Omental fat pad (tissue), 4 donors: ENCODE data around the gene DAO. TPM values are rescaled to one million over a fixed set of nuclear protein-coding genes. Genes with fewer than 3 reads are reported as not detected.

Source experiments
- ATAC-seq: fragments of 150-250 bp; one replicate; pipeline ENCODE4 v1.9.1; 2016; ENCODE audit warnings: mild to moderate bottlenecking, moderate library complexity; ENCODE audit not compliant: low FRiP score
- DNase-seq: peaks from one replicate; pipeline ENCODE4 v3.0.0-alpha.2; 2019; ENCODE audit warnings: low spot score
- total RNA-seq, 4 donors: library from RNA; depleted of rRNA; stranded (reverse); fragments of >200 nt; gene quantifications; one replicate each; pipeline ENCODE4 v1.1.0, GENCODE V29; 2016
- TF ChIP-seq, protein P1 (sequence below), 3 donors: fragments of 450-650 bp; IDR thresholded peaks; one replicate each; pipeline ENCODE4 v1.5.1; 2016 to 2017; ENCODE audit warnings: antibody characterized with exemption in 3 of 3, mild to moderate bottlenecking in 3 of 3, moderate library complexity in 2 of 3

The DAO gene
- total RNA-seq, 4 donors from 2014 or later, result not detected

GRCh38 chr12:108875682-108876361 is 4.1 kb upstream of the DAO start:
- ATAC-seq (no peak), DNase-seq (no peak)
- TF ChIP-seq, protein P1, sequence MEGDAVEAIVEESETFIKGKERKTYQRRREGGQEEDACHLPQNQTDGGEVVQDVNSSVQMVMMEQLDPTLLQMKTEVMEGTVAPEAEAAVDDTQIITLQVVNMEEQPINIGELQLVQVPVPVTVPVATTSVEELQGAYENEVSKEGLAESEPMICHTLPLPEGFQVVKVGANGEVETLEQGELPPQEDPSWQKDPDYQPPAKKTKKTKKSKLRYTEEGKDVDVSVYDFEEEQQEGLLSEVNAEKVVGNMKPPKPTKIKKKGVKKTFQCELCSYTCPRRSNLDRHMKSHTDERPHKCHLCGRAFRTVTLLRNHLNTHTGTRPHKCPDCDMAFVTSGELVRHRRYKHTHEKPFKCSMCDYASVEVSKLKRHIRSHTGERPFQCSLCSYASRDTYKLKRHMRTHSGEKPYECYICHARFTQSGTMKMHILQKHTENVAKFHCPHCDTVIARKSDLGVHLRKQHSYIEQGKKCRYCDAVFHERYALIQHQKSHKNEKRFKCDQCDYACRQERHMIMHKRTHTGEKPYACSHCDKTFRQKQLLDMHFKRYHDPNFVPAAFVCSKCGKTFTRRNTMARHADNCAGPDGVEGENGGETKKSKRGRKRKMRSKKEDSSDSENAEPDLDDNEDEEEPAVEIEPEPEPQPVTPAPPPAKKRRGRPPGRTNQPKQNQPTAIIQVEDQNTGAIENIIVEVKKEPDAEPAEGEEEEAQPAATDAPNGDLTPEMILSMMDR (IDR thresholded peaks at IDR 0.05), result no peak

DNA sequence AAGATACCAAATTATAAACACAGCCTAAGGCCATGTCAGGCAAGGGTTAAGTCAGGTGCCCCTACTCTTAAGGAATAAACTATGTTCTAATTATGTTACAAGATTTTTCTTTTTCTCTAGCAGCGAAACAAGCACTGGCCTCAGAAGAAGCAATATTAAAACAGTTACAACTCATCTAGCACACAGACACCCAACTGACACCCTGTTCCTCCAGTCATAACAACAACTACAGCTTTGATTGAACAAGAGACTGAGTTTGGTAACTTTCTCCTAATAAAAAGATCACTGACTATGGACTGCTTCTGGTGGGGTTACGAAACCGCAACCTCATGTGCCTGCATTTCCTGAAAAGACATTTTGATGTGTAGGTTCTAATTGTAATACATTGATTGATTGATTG is 3.3 kb upstream of the DAO start:
- no peak for DNase-seq
- TF ChIP-seq, protein P1 (IDR thresholded peaks at IDR 0.05), result no peak
- ATAC-seq, result no peak

DNA sequence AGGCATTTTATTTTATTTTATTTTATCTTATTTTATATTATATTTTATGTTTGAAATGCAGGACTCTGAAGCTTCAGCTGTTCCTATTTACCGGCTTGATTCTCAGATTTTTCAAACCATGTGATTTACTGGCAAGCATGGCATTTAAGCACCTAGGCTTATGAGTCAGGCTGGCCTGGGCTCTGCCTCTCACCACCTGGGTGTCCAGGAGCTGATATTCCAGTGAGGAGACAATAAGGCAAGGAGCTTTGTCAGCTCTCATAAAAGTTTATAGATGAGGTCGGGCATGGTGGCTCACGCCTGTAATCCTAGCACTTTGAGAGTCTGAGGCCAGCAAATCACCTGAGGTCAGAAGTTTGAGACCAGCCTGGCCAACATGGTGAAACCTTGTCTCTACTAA is 2.1 kb downstream of the DAO start:
- DNase-seq (no peak), ATAC-seq (no peak)
- TF ChIP-seq, protein P1 (IDR thresholded peaks at IDR 0.05), result no peak

GRCh38 chr12:108884116-108885012 is 4.5 kb downstream of the DAO start:
- peak; percentile 54 for DNase-seq
- no peak for ATAC-seq
- TF ChIP-seq, protein P1 (IDR thresholded peaks at IDR 0.05), result no peak

- TF ChIP-seq, protein P1 (IDR thresholded peaks at IDR 0.05), result no peak
- no peak for ATAC-seq
- DNase-seq, result no peak
Measured at GRCh38 chr12:108886873-108887629, 7.2 kb downstream of the DAO start.

DNA sequence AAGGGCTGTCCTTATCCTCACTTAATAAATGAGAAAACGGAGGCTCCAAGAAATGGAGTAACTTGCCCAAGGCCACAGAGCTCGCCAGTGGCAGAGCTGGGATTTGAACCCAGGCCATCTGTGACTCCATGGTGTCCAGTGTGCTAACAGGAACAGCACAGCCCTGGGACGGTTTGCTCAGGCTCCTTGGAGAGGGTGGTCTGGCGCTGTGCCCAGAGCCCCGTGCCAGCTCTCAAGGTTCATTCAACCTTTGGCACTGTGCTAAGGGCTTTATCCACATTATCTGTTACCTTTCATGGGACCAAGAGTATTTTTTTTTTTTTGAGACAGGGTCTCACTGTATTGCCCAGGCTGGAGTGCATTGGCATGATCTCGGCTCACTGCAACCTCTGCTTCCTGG is 8.1 kb downstream of the DAO start:
- DNase-seq (no peak), ATAC-seq (no peak)
- TF ChIP-seq, protein P1 (IDR thresholded peaks at IDR 0.05), result no peak
